Diencephalon (tissue), 1 donor: ENCODE results near the gene CHIC1. TPM values are rescaled to one million over a fixed set of nuclear protein-coding genes. Genes with fewer than 3 reads are reported as not detected.

Experiments
- total RNA-seq: library from RNA; depleted of rRNA; stranded (reverse); fragments of >200 nt; gene quantifications from one replicate; pipeline ENCODE4 v1.2.3, GENCODE V29; 2014

Gene CHIC1
- total RNA-seq = 22.6 TPM

GRCh38 chrX:73562984-73563737 is at the start of gene CHIC1:
Gene CHIC1 (plus strand): TSS chrX:73563197. CDS start chrX:73563285, 88 bp downstream.

Other genes starting within 250 kb of the CHIC1 start
- not detected for gene CDX4, start 116.1 kb upstream of the CHIC1 start, total RNA-seq